ENCODE results near the gene TMEM17. TPM values are rescaled to one million over a fixed set of nuclear protein-coding genes. Genes with fewer than 3 reads are reported as not detected.

The TMEM17 gene
- polyA plus RNA-seq, 1 experiment, result 2.5 TPM

DNA sequence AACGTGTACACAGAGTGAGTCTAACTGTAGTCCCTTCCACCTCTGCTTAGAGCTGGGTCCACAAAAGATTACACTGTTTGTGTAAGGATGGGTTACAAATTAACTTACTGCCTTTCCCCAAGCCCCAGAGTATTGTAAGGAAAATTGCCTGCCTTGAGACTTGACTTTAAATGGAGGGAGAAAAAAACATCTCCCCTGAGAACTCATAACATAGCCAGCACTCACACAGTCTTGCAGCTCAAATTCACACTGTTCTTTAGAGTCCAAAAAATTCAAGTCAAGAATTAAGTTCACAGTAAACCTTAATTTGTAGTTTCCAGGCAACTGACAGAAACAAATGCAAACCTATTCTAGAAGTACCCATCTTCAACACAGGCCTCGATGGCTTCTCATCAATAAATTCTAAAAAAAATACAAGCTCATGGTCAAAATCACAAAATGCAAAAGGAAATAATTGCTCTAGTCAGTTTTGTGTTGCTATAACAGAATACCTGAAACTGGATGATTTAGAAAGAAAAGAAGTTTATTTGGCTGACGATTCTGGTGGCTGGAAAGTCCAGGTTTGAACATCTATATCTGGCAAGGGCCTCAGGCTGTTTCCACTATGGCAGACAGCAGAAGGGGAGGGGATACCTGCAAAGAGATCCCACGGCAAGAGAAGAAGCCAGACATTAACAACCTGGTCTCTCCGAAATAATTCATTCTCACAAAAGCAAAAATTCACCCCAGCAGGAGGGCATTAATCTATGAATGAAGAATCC, 34.6 kb upstream of the TMEM17 start:
- Histone ChIP-seq H3K27ac (ENCODE audit: low read depth, low read length) (no peak overlapping the region), H3K27me3 (ENCODE audit: control insufficient read depth, insufficient read depth, low read length) (no peaks in the 10 kb centered on the region), H3K9me3 (ENCODE audit: control insufficient read depth, insufficient read depth, low read length) (peaks cover 4% of the 10 kb centered on the region; the same call in 1 of the 2 replicates), H3K4me3 (ENCODE audit: low read depth, low read length) (no peak overlapping the region)
- ChIA-PET POLR2A (no interaction called here), CTCF (no interaction called here)
- TF ChIP-seq, protein P1, sequence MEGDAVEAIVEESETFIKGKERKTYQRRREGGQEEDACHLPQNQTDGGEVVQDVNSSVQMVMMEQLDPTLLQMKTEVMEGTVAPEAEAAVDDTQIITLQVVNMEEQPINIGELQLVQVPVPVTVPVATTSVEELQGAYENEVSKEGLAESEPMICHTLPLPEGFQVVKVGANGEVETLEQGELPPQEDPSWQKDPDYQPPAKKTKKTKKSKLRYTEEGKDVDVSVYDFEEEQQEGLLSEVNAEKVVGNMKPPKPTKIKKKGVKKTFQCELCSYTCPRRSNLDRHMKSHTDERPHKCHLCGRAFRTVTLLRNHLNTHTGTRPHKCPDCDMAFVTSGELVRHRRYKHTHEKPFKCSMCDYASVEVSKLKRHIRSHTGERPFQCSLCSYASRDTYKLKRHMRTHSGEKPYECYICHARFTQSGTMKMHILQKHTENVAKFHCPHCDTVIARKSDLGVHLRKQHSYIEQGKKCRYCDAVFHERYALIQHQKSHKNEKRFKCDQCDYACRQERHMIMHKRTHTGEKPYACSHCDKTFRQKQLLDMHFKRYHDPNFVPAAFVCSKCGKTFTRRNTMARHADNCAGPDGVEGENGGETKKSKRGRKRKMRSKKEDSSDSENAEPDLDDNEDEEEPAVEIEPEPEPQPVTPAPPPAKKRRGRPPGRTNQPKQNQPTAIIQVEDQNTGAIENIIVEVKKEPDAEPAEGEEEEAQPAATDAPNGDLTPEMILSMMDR (IDR thresholded peaks at IDR 0.05; ENCODE audit: low read depth, low read length), result no peak
- no peak for DNase-seq (ENCODE audit: low read depth, low spot score)

DNA sequence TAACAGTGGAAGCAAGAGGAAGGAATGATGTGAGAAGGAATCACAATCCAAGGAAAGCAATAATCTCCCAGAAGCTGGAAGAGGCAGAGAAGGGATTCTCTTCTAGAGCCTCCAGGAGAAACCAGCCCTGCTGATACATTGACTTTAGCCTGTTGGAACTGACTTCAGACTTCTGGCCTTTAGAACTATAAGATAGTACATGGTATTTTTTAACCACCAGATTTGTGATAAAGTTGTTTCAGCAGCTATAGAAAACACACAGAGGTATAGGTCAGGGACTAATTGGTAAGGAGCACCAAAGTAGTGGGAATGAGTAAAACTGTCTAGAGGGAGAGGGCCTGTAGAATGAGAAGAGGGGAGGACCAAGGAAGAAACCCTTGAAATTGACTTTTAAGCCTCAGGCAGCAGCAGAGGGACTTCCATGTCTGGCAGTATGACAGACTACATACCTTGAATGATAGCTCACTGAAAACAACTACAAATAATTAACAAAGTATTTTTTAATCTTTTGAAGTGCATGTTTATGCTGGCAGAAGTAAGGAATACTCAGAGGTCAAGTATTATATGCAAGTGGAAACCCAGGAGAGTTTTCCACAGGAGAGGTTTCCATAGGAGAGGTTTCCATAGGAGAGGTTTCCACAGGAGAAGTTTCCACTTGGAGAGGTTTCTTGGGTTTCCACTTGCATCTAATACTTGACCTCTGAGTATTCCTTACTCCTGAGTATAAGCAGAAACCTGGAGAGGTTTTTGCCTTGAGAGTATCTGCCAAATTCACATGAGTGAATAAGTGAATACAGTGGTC, 33.8 kb upstream of the TMEM17 start:
- Histone ChIP-seq H3K4me3 (ENCODE audit: low read depth, low read length) (no peak overlapping the region), H3K9me3 (ENCODE audit: control insufficient read depth, insufficient read depth, low read length) (peaks cover 4% of the 10 kb centered on the region; the same call in 1 of the 2 replicates), H3K27me3 (ENCODE audit: control insufficient read depth, insufficient read depth, low read length) (no peaks in the 10 kb centered on the region), H3K27ac (ENCODE audit: low read depth, low read length) (no peak overlapping the region)
- TF ChIP-seq, protein P1 (IDR thresholded peaks at IDR 0.05; ENCODE audit: low read depth, low read length), result no peak
- ChIA-PET POLR2A (no interaction called here), CTCF (interaction anchor here (1.6 kb wide), 1 partner anchor 13 kb away, joined by 4 read pairs; no protein-coding TSS in a partner anchor)
- no peak for DNase-seq (ENCODE audit: low read depth, low spot score)

DNA sequence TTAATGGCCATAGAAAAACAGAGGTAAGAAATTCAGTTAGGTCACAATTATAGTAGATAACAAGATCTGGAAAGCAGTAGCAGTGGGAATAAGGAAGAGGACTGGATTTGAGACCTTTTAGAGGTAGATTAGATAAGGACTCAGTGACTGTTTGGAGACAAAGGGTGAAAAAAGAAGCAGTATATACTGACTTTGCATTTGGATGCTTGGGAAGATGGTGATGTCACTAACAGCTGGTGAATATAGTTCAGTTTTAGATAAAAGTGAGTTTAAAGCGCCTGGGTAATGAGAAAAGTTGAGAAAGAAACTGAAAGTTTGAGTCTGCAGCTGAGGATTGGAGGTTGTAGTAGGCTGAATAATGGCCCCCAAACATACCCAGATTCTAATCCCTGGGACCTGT, 32.8 kb upstream of the TMEM17 start:
- TF ChIP-seq, protein P1 (IDR thresholded peaks at IDR 0.05; ENCODE audit: low read depth, low read length), result no peak
- no peak for DNase-seq (ENCODE audit: low read depth, low spot score)
- no peaks in the 10 kb centered on the region for H3K27me3 ChIP-seq (ENCODE audit: control insufficient read depth, insufficient read depth, low read length)
- H3K27ac ChIP-seq (ENCODE audit: low read depth, low read length), result no peak overlapping the region
- H3K4me3 ChIP-seq (ENCODE audit: low read depth, low read length), result no peak overlapping the region
- ChIA-PET CTCF (interaction anchor here (1.5 to 1.6 kb wide), 2 partner anchors 12 to 82 kb away, joined by 4 to 5 read pairs; no protein-coding TSS in a partner anchor), POLR2A (no interaction called here)
- H3K9me3 ChIP-seq (ENCODE audit: control insufficient read depth, insufficient read depth, low read length), result peaks cover 4% of the 10 kb centered on the region; the same call in 1 of the 2 replicates

DNA sequence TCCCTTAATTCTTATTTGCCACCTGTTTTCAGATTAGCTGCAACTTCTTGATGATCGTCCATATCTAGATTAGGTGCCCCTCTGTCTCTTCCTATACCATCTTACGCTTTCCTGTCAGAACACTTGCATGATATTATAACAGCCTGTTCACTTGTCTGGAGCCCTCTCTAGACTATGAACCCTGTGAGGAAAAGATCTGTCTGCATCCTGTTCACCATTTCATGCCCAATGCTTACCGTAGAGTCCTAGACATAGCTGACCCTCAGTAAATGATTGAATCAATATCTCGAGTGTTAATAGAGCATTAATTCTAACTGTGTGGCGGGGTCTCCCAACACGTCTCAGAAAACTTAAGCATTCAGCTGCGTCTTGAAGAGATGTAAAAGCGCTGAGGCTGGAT, 31.8 kb upstream of the TMEM17 start:
- Histone ChIP-seq H3K27ac (ENCODE audit: low read depth, low read length) (no peak overlapping the region), H3K27me3 (ENCODE audit: control insufficient read depth, insufficient read depth, low read length) (no peaks in the 10 kb centered on the region), H3K9me3 (ENCODE audit: control insufficient read depth, insufficient read depth, low read length) (peaks cover 4% of the 10 kb centered on the region; the same call in 1 of the 2 replicates), H3K4me3 (ENCODE audit: low read depth, low read length) (no peak overlapping the region)
- POLR2A ChIA-PET, result no interaction called here
- CTCF ChIA-PET, result interaction anchor here (1.5 kb wide), 1 partner anchor 81 kb away, joined by 5 read pairs; no protein-coding TSS in a partner anchor
- TF ChIP-seq, protein P1 (IDR thresholded peaks at IDR 0.05; ENCODE audit: low read depth, low read length), result no peak
- no peak for DNase-seq (ENCODE audit: low read depth, low spot score)
